GM12878 (cell line): Measurements from ENCODE around the gene CGREF1. TPM values are rescaled to one million over a fixed set of nuclear protein-coding genes. Genes with fewer than 3 reads are reported as not detected.

Experiments used
- ATAC-seq: fragments of 200-7000 bp; cut with Tn5 transposase; 3 replicates; pipeline ENCODE4 v1.9.1; 2020; ENCODE audit warnings: mild to moderate bottlenecking, moderate library complexity
- BruUV-seq: library from RNA; stranded (reverse); fragments of 400-500 nt; replicated peaks from 2 replicates; lab custom pipeline; 2021; lab: Mats Ljungman, UMichigan
- CTCF ChIA-PET: fragments of 300-600 bp; sonication (Branson Sonifier 250); formaldehyde crosslinking; extraction: SDS; loops from one replicate; lab custom pipeline; 2021; ENCODE audit warnings: inconsistent platforms; lab: Yijun Ruan, JAX
- POLR2A ChIA-PET: fragments of 350-600 bp; formaldehyde crosslinking; extraction: SDS; loops from one replicate; lab custom pipeline; 2021; ENCODE audit warnings: inconsistent platforms; lab: Charles Lee
- RAD21 ChIA-PET: fragments of 300-600 bp; sonication (Branson Sonifier 250); formaldehyde crosslinking; loops from one replicate; lab custom pipeline; 2023; ENCODE audit warnings: antibody characterized with exemption; ENCODE audit not compliant: unreplicated experiment; lab: Charles Lee
- SMC1A ChIA-PET: fragments of 300-600 bp; sonication (Branson Sonifier 250); formaldehyde crosslinking; loops from one replicate; lab custom pipeline; 2023; ENCODE audit not compliant: unreplicated experiment, uncharacterized antibody; lab: Charles Lee
- DNase-seq: peaks from one replicate; pipeline ENCODE4 v3.0.0-alpha.2; 2011; ENCODE audit warnings: low read depth, low spot score
- FAIRE-seq: peaks from 3 replicates; lab custom pipeline; 2011; peaks lifted over from hg19 to GRCh38; lab: Jason Lieb, UNC
- H2AFZ ChIP-seq: 2 replicates; pipeline ENCODE4 v1.6.0; 2011; ENCODE audit warnings: low read depth, low read length, control low read depth; ENCODE audit not compliant: control insufficient read depth
- H3K27ac ChIP-seq: 2 replicates; pipeline ENCODE4 v1.5.1; 2011; ENCODE audit warnings: control low read depth; ENCODE audit not compliant: control insufficient read depth, insufficient read depth
- H3K27me3 ChIP-seq, 2 experiments: replicated peaks in 1 of 2; 2 replicates each; pipeline versions ENCODE4 v1.6.0 to v1.6.1; 2011; ENCODE audit warnings: low read length in 1 of 2; ENCODE audit not compliant: control insufficient read depth in 2 of 2, insufficient read depth in 2 of 2
- H3K36me3 ChIP-seq, 2 experiments: 2 replicates each; pipeline ENCODE4 v1.5.1; 2011; ENCODE audit warnings: low read length in 1 of 2; ENCODE audit not compliant: control insufficient read depth in 2 of 2, insufficient read depth in 2 of 2
- H3K4me1 ChIP-seq: 2 replicates; pipeline ENCODE4 v1.6.1; 2011; ENCODE audit warnings: mild to moderate bottlenecking, low read length, moderate library complexity, mixed read lengths; ENCODE audit not compliant: control insufficient read depth, insufficient read depth
- H3K4me2 ChIP-seq: 2 replicates; pipeline ENCODE4 v1.6.0; 2011; ENCODE audit warnings: control low read depth; ENCODE audit not compliant: control insufficient read depth, insufficient read depth
- H3K4me3 ChIP-seq: fragments of 200-600 bp; sonication (generic); 2 replicates; pipeline ENCODE4 v1.5.1; 2016
- H3K79me2 ChIP-seq: 2 replicates; pipeline ENCODE4 v1.6.0; 2011; ENCODE audit warnings: low read length; ENCODE audit not compliant: control insufficient read depth, insufficient read depth
- H3K9ac ChIP-seq: 2 replicates; pipeline ENCODE4 v1.8.0; 2011; ENCODE audit warnings: low read length, control low read depth, mixed read lengths; ENCODE audit not compliant: control insufficient read depth, insufficient read depth
- H3K9me3 ChIP-seq: replicated peaks from 3 replicates; pipeline ENCODE4 v1.5.1; 2011; ENCODE audit warnings: mild to moderate bottlenecking, low read length; ENCODE audit not compliant: control insufficient read depth, insufficient read depth
- H4K20me1 ChIP-seq: 2 replicates; pipeline ENCODE4 v1.6.0; 2011; ENCODE audit not compliant: control insufficient read depth, insufficient read depth
- CBX5 ChIP-seq: sonication (generic); IDR thresholded peaks from 2 replicates; pipeline ENCODE4 v1.6.1; 2016; ENCODE audit warnings: low read depth, moderate library complexity, mild to moderate bottlenecking, inconsistent platforms
- KAT2A ChIP-seq: conservative IDR thresholded peaks from 2 replicates; pipeline ENCODE4 v1.6.1; 2011; ENCODE audit warnings: low read depth, low read length; ENCODE audit not compliant: control insufficient read depth
- KLF5 ChIP-seq: fragments of 450-650 bp; IDR thresholded peaks from 2 replicates; pipeline ENCODE4 v1.6.1; 2014; ENCODE audit warnings: mild to moderate bottlenecking; ENCODE audit not compliant: partially characterized antibody
- MTA3 ChIP-seq: IDR thresholded peaks from 2 replicates; pipeline ENCODE4 v1.6.1; 2012; ENCODE audit warnings: low read length, inconsistent platforms, borderline replicate concordance
- MYB ChIP-seq: fragments of 150-350 bp; IDR thresholded peaks from 2 replicates; pipeline ENCODE4 v1.6.1; 2014; ENCODE audit warnings: mild to moderate bottlenecking, low read depth, low read length, borderline replicate concordance
- NFYB ChIP-seq: IDR thresholded peaks from 2 replicates; pipeline ENCODE4 v1.6.1; 2011; ENCODE audit warnings: low read depth, mild to moderate bottlenecking, low read length, improper control_type of control experiment, moderate library complexity; ENCODE audit not compliant: insufficient read depth
- POLR2AphosphoS5 ChIP-seq: IDR thresholded peaks from 2 replicates; pipeline ENCODE4 v1.6.1; 2011; ENCODE audit warnings: mild to moderate bottlenecking, low read length, inconsistent platforms
- STAT3 ChIP-seq: IDR thresholded peaks from 2 replicates; pipeline ENCODE4 v1.6.1; 2011; ENCODE audit warnings: low read depth, low read length, improper control_type of control experiment
- TCF12 ChIP-seq: IDR thresholded peaks from 2 replicates; pipeline ENCODE4 v1.6.1; 2011; ENCODE audit warnings: low read depth, mild to moderate bottlenecking, low read length
- WGBS: methylation state at CpG from one replicate; pipeline ENCODE4 v1.1.6; 2016; ENCODE audit warnings: low lambda C conversion rate; ENCODE audit not compliant: insufficient replicate concordance, insufficient coverage; ENCODE audit errors: missing lambda C conversion rate; 5-methylcytosine and 5-hydroxymethylcytosine counted together
- in situ Hi-C: fragments of 300-500 bp; cut with MboI; formaldehyde crosslinking; loops from 9 replicates; pipeline ENCODE4 v1.14.3; 2018; ENCODE audit warnings: mixed read lengths
- intact Hi-C: fragments of 100-400 bp; cut with micrococcal nuclease; formaldehyde crosslinking; loops from one replicate; pipeline ENCODE4 v1.14.2; 2022; ENCODE audit not compliant: unreplicated experiment
- polyA plus RNA-seq, 11 experiments: library from polyadenylated mRNA; depleted of rRNA in 4 of 11; unstranded in 6 of 11; stranded (reverse) in 5 of 11; fragments of >200 nt; fragmentation: Nextera tagmentation in 4 of 11; fragmentation: Illumina TruSeq in 1 of 11; extraction: Ambion mirVana in 4 of 11; extraction: Trizol in 1 of 11; gene quantifications; 1 replicate in 1 of 11; 2 replicates in 10 of 11; pipeline versions ENCODE4 v1.2.1 to v1.2.3, GENCODE V29; 2011 to 2016; ENCODE audit warnings: inconsistent platforms in 2 of 11, missing spikeins in 2 of 11, low read depth in 1 of 11
- total RNA-seq, 4 experiments: library from RNA; depleted of rRNA in 3 of 4; stranded (reverse); fragments of >200 nt in 3 of 4; fragmentation: Illumina TruSeq in 1 of 4; extraction: Trizol in 1 of 4; gene quantifications; 2 replicates each; pipeline versions ENCODE4 v1.2.1 to v1.2.3, GENCODE V29; 2013 to 2021
- TF ChIP-seq, protein P1 (sequence below): IDR thresholded peaks from 2 replicates; pipeline ENCODE4 v1.6.1; 2011; ENCODE audit warnings: borderline replicate concordance, low read depth, mild to moderate bottlenecking, moderate library complexity, low read length; ENCODE audit not compliant: insufficient read depth, poor library complexity, severe bottlenecking
- TF ChIP-seq, protein P2 (sequence below), 3 experiments: IDR thresholded peaks in 2 of 3; conservative IDR thresholded peaks in 1 of 3; 2 replicates each; pipeline ENCODE4 v1.5.1; 2011; ENCODE audit warnings: low read depth in 3 of 3, low read length in 3 of 3, mild to moderate bottlenecking in 3 of 3, control low read depth in 2 of 3, moderate library complexity in 2 of 3, inconsistent platforms in 1 of 3, mixed read lengths in 1 of 3; ENCODE audit not compliant: control insufficient read depth in 2 of 3, insufficient read depth in 1 of 3; ENCODE audit errors: extremely low read depth in 1 of 3
- TF ChIP-seq, protein P3 (sequence below): fragments of 450-650 bp; IDR thresholded peaks from 2 replicates; pipeline ENCODE4 v1.6.1; 2016; ENCODE audit warnings: mild to moderate bottlenecking
- TF ChIP-seq, protein P4 (sequence below): fragments of 150-350 bp; IDR thresholded peaks from 2 replicates; pipeline ENCODE4 v1.6.1; 2016; ENCODE audit warnings: low read depth, low read length

CGREF1 gene
- total and polyA plus RNA-seq, 10 of the 15 experiments (the other 5 are each of a cell fraction or from before 2014, with no cell fraction given): 0.06 to 0.21 TPM; not detected in 8

DNA sequence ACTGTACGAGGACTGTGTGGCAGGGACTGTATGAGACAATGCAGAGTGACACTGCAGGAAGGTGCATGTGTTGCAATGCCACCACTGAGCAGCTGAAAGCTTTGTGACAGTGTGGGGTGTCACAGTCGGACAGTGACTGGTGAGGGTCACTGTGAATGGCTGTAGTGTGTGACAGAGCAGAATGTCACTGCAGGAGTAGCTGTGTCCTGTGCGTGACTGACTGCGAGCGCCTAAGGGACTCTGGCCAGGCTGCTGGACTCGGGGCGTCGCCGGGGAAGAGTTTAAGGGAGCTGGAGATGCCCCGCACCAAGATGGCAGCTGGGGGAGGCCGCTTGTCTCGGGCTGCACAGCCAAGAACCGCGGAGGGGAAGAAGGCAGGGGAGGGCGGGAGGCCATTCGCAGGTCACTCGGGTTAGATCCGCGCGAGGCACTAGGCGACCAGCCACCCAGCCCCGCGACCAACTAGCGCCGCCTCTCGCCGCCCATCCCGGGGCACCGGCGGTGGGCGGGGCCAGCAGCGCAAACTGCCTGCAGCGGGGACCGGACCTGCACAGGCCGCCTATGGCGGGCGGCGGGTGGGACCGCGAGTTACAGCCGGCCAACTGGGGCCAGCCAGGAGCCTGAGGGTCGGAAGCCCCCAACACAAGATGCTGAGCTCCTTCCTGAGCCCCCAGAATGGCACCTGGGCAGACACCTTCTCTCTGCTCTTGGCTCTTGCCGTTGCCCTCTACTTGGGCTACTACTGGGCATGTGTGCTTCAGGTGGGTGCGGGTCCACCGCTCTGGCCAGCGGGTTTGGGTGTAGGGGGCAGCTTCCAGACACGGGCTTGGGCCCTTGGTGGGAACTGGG lies 4.6 kb upstream of the CGREF1 start, which contains the start of gene ABHD1 (continued):
- TF ChIP-seq CBX5 (no peak), POLR2AphosphoS5 (peak; percentile 40; the same call in 1 of the 2 replicates), MYB (no peak), NFYB (0 out of 2 replicates have a peak, but pooled peaks have one; percentile 14)
- TF ChIP-seq, protein P1, sequence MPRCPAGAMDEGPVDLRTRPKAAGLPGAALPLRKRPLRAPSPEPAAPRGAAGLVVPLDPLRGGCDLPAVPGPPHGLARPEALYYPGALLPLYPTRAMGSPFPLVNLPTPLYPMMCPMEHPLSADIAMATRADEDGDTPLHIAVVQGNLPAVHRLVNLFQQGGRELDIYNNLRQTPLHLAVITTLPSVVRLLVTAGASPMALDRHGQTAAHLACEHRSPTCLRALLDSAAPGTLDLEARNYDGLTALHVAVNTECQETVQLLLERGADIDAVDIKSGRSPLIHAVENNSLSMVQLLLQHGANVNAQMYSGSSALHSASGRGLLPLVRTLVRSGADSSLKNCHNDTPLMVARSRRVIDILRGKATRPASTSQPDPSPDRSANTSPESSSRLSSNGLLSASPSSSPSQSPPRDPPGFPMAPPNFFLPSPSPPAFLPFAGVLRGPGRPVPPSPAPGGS: no peak
- TF ChIP-seq, protein P2, sequence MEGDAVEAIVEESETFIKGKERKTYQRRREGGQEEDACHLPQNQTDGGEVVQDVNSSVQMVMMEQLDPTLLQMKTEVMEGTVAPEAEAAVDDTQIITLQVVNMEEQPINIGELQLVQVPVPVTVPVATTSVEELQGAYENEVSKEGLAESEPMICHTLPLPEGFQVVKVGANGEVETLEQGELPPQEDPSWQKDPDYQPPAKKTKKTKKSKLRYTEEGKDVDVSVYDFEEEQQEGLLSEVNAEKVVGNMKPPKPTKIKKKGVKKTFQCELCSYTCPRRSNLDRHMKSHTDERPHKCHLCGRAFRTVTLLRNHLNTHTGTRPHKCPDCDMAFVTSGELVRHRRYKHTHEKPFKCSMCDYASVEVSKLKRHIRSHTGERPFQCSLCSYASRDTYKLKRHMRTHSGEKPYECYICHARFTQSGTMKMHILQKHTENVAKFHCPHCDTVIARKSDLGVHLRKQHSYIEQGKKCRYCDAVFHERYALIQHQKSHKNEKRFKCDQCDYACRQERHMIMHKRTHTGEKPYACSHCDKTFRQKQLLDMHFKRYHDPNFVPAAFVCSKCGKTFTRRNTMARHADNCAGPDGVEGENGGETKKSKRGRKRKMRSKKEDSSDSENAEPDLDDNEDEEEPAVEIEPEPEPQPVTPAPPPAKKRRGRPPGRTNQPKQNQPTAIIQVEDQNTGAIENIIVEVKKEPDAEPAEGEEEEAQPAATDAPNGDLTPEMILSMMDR (IDR thresholded peaks at IDR 0.05 in 2 of 3, conservative IDR thresholded peaks at IDR 0.05 in 1 of 3; ENCODE audit: control insufficient read depth in 2 of 3, extremely low read depth in 1 of 3, insufficient read depth in 1 of 3, low read depth in 3 of 3, low read length in 3 of 3): peak in 1 of 3 experiments; percentile 11; a peak in 1 of 6 replicates

DNA sequence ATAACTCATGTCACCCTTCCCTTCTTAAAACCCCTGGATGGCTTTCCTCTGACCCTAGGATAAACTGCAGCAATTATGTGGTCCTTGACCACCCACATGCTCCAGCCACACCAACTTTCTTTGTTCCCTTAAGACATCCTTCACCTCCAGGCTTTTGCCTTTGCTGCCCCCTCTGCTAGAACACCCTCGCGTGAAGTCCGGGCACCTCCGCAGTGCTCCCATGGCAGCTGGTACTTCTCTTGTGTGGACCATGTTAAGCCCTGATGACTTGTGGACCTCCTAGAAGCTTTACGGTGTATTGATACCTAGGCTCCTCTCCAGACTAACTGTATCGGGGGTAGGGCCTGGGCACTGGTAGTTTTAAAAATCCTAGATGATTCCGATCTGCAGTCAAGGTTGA lies 3.9 kb upstream of the CGREF1 start:
- peaks cover 7 to 8% of the 10 kb centered on the region in 2 experiments for H3K27me3 ChIP-seq
- ATAC-seq: no peak
- in situ Hi-C loops (no loop called here), intact Hi-C loops (no loop called here)
- no peak overlapping the region for H3K4me2 ChIP-seq
- no peak overlapping the region for H3K9ac ChIP-seq
- POLR2A ChIA-PET: no interaction called here
- CTCF ChIA-PET: interaction anchor here (1.2 kb wide), 1 partner anchor 161 kb away, joined by 3 read pairs; no protein-coding TSS in a partner anchor
- H3K36me3 ChIP-seq: no peaks in the 10 kb centered on the region
- no peaks in the 10 kb centered on the region for H3K79me2 ChIP-seq
- RAD21 ChIA-PET: interaction anchor here (1.7 kb wide), 1 partner anchor 68 kb away, joined by 4 read pairs; no protein-coding TSS in a partner anchor
- H3K4me3 ChIP-seq: no peak overlapping the region
- WGBS: 83% methylated on average over 7 of the region's 7 CpGs
- H3K4me1 ChIP-seq: peaks cover 5% of the 10 kb centered on the region; the same call in 1 of the 2 replicates
- FAIRE-seq: no peak
- no peaks in the 10 kb centered on the region for H4K20me1 ChIP-seq
- no peak overlapping the region for H3K27ac ChIP-seq
- no peaks in the 10 kb centered on the region for H3K9me3 ChIP-seq
- no peak for DNase-seq
- no peak overlapping the region for H2AFZ ChIP-seq
- BruUV-seq: no TSS peak
- SMC1A ChIA-PET: interaction anchor here (1.7 kb wide), 1 partner anchor 11 kb away, joined by 7 read pairs; no protein-coding TSS in a partner anchor
- TF ChIP-seq STAT3 (no peak), KLF5 (no peak), TCF12 (no peak), KAT2A (no peak), MTA3 (no peak)
- TF ChIP-seq, protein P3, sequence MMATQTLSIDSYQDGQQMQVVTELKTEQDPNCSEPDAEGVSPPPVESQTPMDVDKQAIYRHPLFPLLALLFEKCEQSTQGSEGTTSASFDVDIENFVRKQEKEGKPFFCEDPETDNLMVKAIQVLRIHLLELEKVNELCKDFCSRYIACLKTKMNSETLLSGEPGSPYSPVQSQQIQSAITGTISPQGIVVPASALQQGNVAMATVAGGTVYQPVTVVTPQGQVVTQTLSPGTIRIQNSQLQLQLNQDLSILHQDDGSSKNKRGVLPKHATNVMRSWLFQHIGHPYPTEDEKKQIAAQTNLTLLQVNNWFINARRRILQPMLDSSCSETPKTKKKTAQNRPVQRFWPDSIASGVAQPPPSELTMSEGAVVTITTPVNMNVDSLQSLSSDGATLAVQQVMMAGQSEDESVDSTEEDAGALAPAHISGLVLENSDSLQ: no peak
- TF ChIP-seq, protein P4, sequence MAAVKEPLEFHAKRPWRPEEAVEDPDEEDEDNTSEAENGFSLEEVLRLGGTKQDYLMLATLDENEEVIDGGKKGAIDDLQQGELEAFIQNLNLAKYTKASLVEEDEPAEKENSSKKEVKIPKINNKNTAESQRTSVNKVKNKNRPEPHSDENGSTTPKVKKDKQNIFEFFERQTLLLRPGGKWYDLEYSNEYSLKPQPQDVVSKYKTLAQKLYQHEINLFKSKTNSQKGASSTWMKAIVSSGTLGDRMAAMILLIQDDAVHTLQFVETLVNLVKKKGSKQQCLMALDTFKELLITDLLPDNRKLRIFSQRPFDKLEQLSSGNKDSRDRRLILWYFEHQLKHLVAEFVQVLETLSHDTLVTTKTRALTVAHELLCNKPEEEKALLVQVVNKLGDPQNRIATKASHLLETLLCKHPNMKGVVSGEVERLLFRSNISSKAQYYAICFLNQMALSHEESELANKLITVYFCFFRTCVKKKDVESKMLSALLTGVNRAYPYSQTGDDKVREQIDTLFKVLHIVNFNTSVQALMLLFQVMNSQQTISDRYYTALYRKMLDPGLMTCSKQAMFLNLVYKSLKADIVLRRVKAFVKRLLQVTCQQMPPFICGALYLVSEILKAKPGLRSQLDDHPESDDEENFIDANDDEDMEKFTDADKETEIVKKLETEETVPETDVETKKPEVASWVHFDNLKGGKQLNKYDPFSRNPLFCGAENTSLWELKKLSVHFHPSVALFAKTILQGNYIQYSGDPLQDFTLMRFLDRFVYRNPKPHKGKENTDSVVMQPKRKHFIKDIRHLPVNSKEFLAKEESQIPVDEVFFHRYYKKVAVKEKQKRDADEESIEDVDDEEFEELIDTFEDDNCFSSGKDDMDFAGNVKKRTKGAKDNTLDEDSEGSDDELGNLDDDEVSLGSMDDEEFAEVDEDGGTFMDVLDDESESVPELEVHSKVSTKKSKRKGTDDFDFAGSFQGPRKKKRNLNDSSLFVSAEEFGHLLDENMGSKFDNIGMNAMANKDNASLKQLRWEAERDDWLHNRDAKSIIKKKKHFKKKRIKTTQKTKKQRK: no peak
